ENCODE data around the gene NAT10.

- TF ChIP-seq POLR2AphosphoS5 (IDR thresholded peaks at IDR 0.05; ENCODE audit: low read depth, low read length) (no peak; the same call in 1 of the 2 replicates), SIN3A (IDR thresholded peaks at IDR 0.05; ENCODE audit: borderline replicate concordance, insufficient read depth, low read length) (no peak)
- TF ChIP-seq, protein P1, sequence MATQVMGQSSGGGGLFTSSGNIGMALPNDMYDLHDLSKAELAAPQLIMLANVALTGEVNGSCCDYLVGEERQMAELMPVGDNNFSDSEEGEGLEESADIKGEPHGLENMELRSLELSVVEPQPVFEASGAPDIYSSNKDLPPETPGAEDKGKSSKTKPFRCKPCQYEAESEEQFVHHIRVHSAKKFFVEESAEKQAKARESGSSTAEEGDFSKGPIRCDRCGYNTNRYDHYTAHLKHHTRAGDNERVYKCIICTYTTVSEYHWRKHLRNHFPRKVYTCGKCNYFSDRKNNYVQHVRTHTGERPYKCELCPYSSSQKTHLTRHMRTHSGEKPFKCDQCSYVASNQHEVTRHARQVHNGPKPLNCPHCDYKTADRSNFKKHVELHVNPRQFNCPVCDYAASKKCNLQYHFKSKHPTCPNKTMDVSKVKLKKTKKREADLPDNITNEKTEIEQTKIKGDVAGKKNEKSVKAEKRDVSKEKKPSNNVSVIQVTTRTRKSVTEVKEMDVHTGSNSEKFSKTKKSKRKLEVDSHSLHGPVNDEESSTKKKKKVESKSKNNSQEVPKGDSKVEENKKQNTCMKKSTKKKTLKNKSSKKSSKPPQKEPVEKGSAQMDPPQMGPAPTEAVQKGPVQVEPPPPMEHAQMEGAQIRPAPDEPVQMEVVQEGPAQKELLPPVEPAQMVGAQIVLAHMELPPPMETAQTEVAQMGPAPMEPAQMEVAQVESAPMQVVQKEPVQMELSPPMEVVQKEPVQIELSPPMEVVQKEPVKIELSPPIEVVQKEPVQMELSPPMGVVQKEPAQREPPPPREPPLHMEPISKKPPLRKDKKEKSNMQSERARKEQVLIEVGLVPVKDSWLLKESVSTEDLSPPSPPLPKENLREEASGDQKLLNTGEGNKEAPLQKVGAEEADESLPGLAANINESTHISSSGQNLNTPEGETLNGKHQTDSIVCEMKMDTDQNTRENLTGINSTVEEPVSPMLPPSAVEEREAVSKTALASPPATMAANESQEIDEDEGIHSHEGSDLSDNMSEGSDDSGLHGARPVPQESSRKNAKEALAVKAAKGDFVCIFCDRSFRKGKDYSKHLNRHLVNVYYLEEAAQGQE (IDR thresholded peaks at IDR 0.05; ENCODE audit: insufficient read depth in 1 of 2, low read depth in 2 of 2, low read length in 2 of 2): no peak
These were observed 45.2 kb downstream of the NAT10 start for GRCh38 chr11:34150494-34151151.
